IPS-18c (cell line): Measurements from ENCODE around the gene AGPAT2.
A peak's percentile ranks its signal among the peaks of the same experiment; 100 is the strongest.

Experiments used
- H3K4me3 ChIP-seq: 2 replicates; pipeline ENCODE4 v1.7.0; 2013; ENCODE audit warnings: low read depth, mild to moderate bottlenecking, low read length, moderate library complexity; ENCODE audit not compliant: insufficient read depth
- H3K9me3 ChIP-seq: one replicate; pipeline ENCODE4 v1.6.1; 2013; ENCODE audit warnings: mild to moderate bottlenecking, low read length, moderate library complexity; ENCODE audit not compliant: control insufficient read depth, insufficient read depth

The AGPAT2 gene

GRCh38 chr9:136694163-136694871 is 7.1 kb upstream of the AGPAT2 start:
- Histone ChIP-seq H3K9me3 (no peaks in the 10 kb centered on the region), H3K4me3 (no peak overlapping the region)

GRCh38 chr9:136693490-136694162 is 6.4 kb upstream of the AGPAT2 start:
- H3K4me3 ChIP-seq, result no peak overlapping the region
- no peaks in the 10 kb centered on the region for H3K9me3 ChIP-seq

- Histone ChIP-seq H3K9me3 (no peaks in the 10 kb centered on the region), H3K4me3 (no peak overlapping the region)
Observed at GRCh38 chr9:136693135-136693489, 5.9 kb upstream of the AGPAT2 start.

- H3K4me3 ChIP-seq, result no peak overlapping the region
- H3K9me3 ChIP-seq, result no peaks in the 10 kb centered on the region
Observed at GRCh38 chr9:136692185-136693134, 5.2 kb upstream of the AGPAT2 start.

- H3K4me3 ChIP-seq, result no peak overlapping the region
- no peaks in the 10 kb centered on the region for H3K9me3 ChIP-seq
Observed at GRCh38 chr9:136691316-136692184, 4.3 kb upstream of the AGPAT2 start.

GRCh38 chr9:136690806-136691261 is 3.6 kb upstream of the AGPAT2 start:
- H3K9me3 ChIP-seq, result no peaks in the 10 kb centered on the region

GRCh38 chr9:136690104-136690805 is 3.0 kb upstream of the AGPAT2 start:
- no peaks in the 10 kb centered on the region for H3K9me3 ChIP-seq
- no peak overlapping the region for H3K4me3 ChIP-seq

More at GRCh38 chr9:136690806-136691261, 3.6 kb upstream of the AGPAT2 start:
- H3K4me3 ChIP-seq, result no peak overlapping the region

GRCh38 chr9:136689108-136689460 is 1.8 kb upstream of the AGPAT2 start:
- Histone ChIP-seq H3K4me3 (no peak overlapping the region), H3K9me3 (no peaks in the 10 kb centered on the region)

GRCh38 chr9:136688274-136689107 is 1.2 kb upstream of the AGPAT2 start:
- Histone ChIP-seq H3K9me3 (no peaks in the 10 kb centered on the region), H3K4me3 (no peak overlapping the region)

GRCh38 chr9:136687721-136688223 is 515 bp upstream of the AGPAT2 start:
- H3K4me3 ChIP-seq, result peak overlapping the region; percentile 11

GRCh38 chr9:136686534-136686793 is 793 bp downstream of the AGPAT2 start:
- Histone ChIP-seq H3K4me3 (peak overlapping the region; percentile 71), H3K9me3 (no peaks in the 10 kb centered on the region)

More at GRCh38 chr9:136687721-136688223, 515 bp upstream of the AGPAT2 start:
- no peaks in the 10 kb centered on the region for H3K9me3 ChIP-seq

GRCh38 chr9:136685790-136686533 is 1.3 kb downstream of the AGPAT2 start:
- Histone ChIP-seq H3K9me3 (no peaks in the 10 kb centered on the region), H3K4me3 (peak overlapping the region; percentile 71)

GRCh38 chr9:136685216-136685615 is 2.0 kb downstream of the AGPAT2 start:
- H3K4me3 ChIP-seq, result no peak overlapping the region
- no peaks in the 10 kb centered on the region for H3K9me3 ChIP-seq

- no peaks in the 10 kb centered on the region for H3K9me3 ChIP-seq
- no peak overlapping the region for H3K4me3 ChIP-seq
Observed at GRCh38 chr9:136684799-136685198, 2.5 kb downstream of the AGPAT2 start.

GRCh38 chr9:136684339-136684738 is 2.9 kb downstream of the AGPAT2 start:
- Histone ChIP-seq H3K4me3 (no peak overlapping the region), H3K9me3 (no peaks in the 10 kb centered on the region)
